SK-N-SH treated with all-trans-retinoic acid at 6 μM for 48 hours (cell line): Measurements from ENCODE around the gene SMOC1.

ENCODE experiments used
- ATAC-seq: fragments of 200-7000 bp; cut with Tn5 transposase; 3 replicates; pipeline ENCODE4 v1.9.1; 2020; ENCODE audit warnings: mild to moderate bottlenecking, moderate library complexity
- ARNTL ChIP-seq: fragments of 450-650 bp; formaldehyde crosslinking; IDR thresholded peaks from 2 replicates; pipeline ENCODE4 v1.5.0; 2020; ENCODE audit warnings: low read depth, mild to moderate bottlenecking, moderate library complexity, borderline replicate concordance
- BACH2 ChIP-seq: fragments of 250-450 bp; sonication (Bioruptor Pico); IDR thresholded peaks from 2 replicates; pipeline ENCODE4 v1.9.0; 2021; ENCODE audit warnings: mild to moderate bottlenecking, borderline replicate concordance
- CREB5 ChIP-seq: fragments of 250-450 bp; sonication (Bioruptor Pico); IDR thresholded peaks from 2 replicates; pipeline ENCODE4 v1.5.1; 2020; ENCODE audit warnings: low read depth, mild to moderate bottlenecking, moderate library complexity
- CSDC2 ChIP-seq: fragments of 250-450 bp; sonication (Bioruptor Pico); IDR thresholded peaks from 2 replicates; pipeline ENCODE4 v1.5.0; 2020; ENCODE audit warnings: mild to moderate bottlenecking, moderate library complexity
- CSRNP3 ChIP-seq: fragments of 250-450 bp; sonication (Bioruptor Pico); IDR thresholded peaks from 2 replicates; pipeline ENCODE4 v1.5.1; 2021; ENCODE audit warnings: mild to moderate bottlenecking, moderate library complexity
- GLIS3 ChIP-seq: fragments of 250-450 bp; sonication (Bioruptor Pico); IDR thresholded peaks from 2 replicates; pipeline ENCODE4 v1.5.0; 2020; ENCODE audit warnings: mild to moderate bottlenecking, moderate library complexity
- ISL1 ChIP-seq: fragments of 250-450 bp; sonication (Bioruptor Pico); IDR thresholded peaks from 2 replicates; pipeline ENCODE4 v2.1.2; 2022; ENCODE audit warnings: mild to moderate bottlenecking, moderate library complexity
- OSR1 ChIP-seq: fragments of 250-450 bp; sonication (Bioruptor Pico); IDR thresholded peaks from 2 replicates; pipeline ENCODE4 v1.8.0; 2022; ENCODE audit warnings: moderate library complexity, mild to moderate bottlenecking, inconsistent platforms
- PATZ1 ChIP-seq: fragments of 250-450 bp; sonication (Bioruptor Pico); IDR thresholded peaks from 2 replicates; pipeline ENCODE4 v1.8.0; 2020; ENCODE audit warnings: mild to moderate bottlenecking, moderate library complexity, borderline replicate concordance
- POU6F1 ChIP-seq: fragments of 250-450 bp; sonication (Bioruptor Pico); IDR thresholded peaks from 2 replicates; pipeline ENCODE4 v1.8.0; 2021; ENCODE audit warnings: low read depth, mild to moderate bottlenecking, moderate library complexity, borderline replicate concordance
- PPARA ChIP-seq: fragments of 250-450 bp; sonication (Bioruptor Pico); IDR thresholded peaks from 2 replicates; pipeline ENCODE4 v1.5.0; 2020; ENCODE audit warnings: mild to moderate bottlenecking, borderline replicate concordance
- RARB ChIP-seq: fragments of 250-450 bp; sonication (Bioruptor Pico); IDR thresholded peaks from 2 replicates; pipeline ENCODE4 v1.8.0; 2021; ENCODE audit warnings: mild to moderate bottlenecking, moderate library complexity
- TCF4 ChIP-seq: fragments of 250-450 bp; sonication (Bioruptor Pico); IDR thresholded peaks from 2 replicates; pipeline ENCODE4 v1.8.0; 2021; ENCODE audit warnings: mild to moderate bottlenecking, moderate library complexity, borderline replicate concordance
- ZC3H10 ChIP-seq: fragments of 250-450 bp; sonication (Bioruptor Pico); IDR thresholded peaks from 2 replicates; pipeline ENCODE4 v1.5.1; 2021; ENCODE audit warnings: mild to moderate bottlenecking, moderate library complexity
- ZFP3 ChIP-seq: fragments of 250-450 bp; sonication (Bioruptor Pico); IDR thresholded peaks from 2 replicates; pipeline ENCODE4 v1.5.0; 2020; ENCODE audit warnings: mild to moderate bottlenecking, moderate library complexity
- ZFP30 ChIP-seq: fragments of 450-650 bp; formaldehyde crosslinking; IDR thresholded peaks from 2 replicates; pipeline ENCODE4 v1.5.0; 2022; ENCODE audit warnings: mild to moderate bottlenecking, moderate library complexity
- ZNF565 ChIP-seq: fragments of 450-650 bp; formaldehyde crosslinking; conservative IDR thresholded peaks from 2 replicates; pipeline ENCODE4 v1.5.0; 2020; ENCODE audit warnings: low read depth, mild to moderate bottlenecking, moderate library complexity
- ZNF8 ChIP-seq: fragments of 450-650 bp; formaldehyde crosslinking; IDR thresholded peaks from 2 replicates; pipeline ENCODE4 v1.5.0; 2020; ENCODE audit warnings: mild to moderate bottlenecking, moderate library complexity
- TF ChIP-seq, protein P1 (sequence below): fragments of 250-450 bp; sonication (Bioruptor Pico); IDR thresholded peaks from 2 replicates; pipeline ENCODE4 v1.5.0; 2020; ENCODE audit warnings: mild to moderate bottlenecking, moderate library complexity

The SMOC1 gene

GRCh38 chr14:70019695-70020094 lies 140.5 kb downstream of the SMOC1 start:
- TF ChIP-seq ZNF565 (no peak), PATZ1 (CRISPR knock-in tag) (no peak), POU6F1 (no peak)
- no peak for ATAC-seq

GRCh38 chr14:70020352-70021170 lies 141.3 kb downstream of the SMOC1 start:
- no peak for ATAC-seq
- no peak for TF ChIP-seq ZFP30 (CRISPR knock-in tag)
- TF ChIP-seq CSDC2 = no peak
- TF ChIP-seq GLIS3 = no peak
- no peak for TF ChIP-seq CSRNP3 (CRISPR knock-in tag)
- no peak for TF ChIP-seq ZNF8 (CRISPR knock-in tag)
- no peak for TF ChIP-seq RARB (CRISPR knock-in tag)
- TF ChIP-seq PPARA (CRISPR knock-in tag) = no peak
- no peak for TF ChIP-seq BACH2 (CRISPR knock-in tag)
- no peak for TF ChIP-seq ARNTL (CRISPR knock-in tag)
- no peak for TF ChIP-seq ZNF565
- no peak for TF ChIP-seq ZC3H10
- TF ChIP-seq, protein P1, sequence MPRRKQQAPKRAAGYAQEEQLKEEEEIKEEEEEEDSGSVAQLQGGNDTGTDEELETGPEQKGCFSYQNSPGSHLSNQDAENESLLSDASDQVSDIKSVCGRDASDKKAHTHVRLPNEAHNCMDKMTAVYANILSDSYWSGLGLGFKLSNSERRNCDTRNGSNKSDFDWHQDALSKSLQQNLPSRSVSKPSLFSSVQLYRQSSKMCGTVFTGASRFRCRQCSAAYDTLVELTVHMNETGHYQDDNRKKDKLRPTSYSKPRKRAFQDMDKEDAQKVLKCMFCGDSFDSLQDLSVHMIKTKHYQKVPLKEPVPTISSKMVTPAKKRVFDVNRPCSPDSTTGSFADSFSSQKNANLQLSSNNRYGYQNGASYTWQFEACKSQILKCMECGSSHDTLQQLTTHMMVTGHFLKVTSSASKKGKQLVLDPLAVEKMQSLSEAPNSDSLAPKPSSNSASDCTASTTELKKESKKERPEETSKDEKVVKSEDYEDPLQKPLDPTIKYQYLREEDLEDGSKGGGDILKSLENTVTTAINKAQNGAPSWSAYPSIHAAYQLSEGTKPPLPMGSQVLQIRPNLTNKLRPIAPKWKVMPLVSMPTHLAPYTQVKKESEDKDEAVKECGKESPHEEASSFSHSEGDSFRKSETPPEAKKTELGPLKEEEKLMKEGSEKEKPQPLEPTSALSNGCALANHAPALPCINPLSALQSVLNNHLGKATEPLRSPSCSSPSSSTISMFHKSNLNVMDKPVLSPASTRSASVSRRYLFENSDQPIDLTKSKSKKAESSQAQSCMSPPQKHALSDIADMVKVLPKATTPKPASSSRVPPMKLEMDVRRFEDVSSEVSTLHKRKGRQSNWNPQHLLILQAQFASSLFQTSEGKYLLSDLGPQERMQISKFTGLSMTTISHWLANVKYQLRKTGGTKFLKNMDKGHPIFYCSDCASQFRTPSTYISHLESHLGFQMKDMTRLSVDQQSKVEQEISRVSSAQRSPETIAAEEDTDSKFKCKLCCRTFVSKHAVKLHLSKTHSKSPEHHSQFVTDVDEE (CRISPR knock-in tag) = no peak
- no peak for TF ChIP-seq ISL1 (CRISPR knock-in tag)
- no peak for TF ChIP-seq POU6F1
- TF ChIP-seq CREB5 (CRISPR knock-in tag) = no peak
- TF ChIP-seq PATZ1 (CRISPR knock-in tag) = no peak
- TF ChIP-seq OSR1 (CRISPR knock-in tag) = no peak
- no peak for TF ChIP-seq ZFP3
- TF ChIP-seq TCF4 (CRISPR knock-in tag) = no peak
- TF ChIP-seq, all 23 proteins: peak for 0
